ENCODE results near the gene SGSM1. TPM values are rescaled to one million over a fixed set of nuclear protein-coding genes. Genes with fewer than 3 reads are reported as not detected.

The SGSM1 gene
- total RNA-seq, 2 donors from 2014 or later: 13.9 to 14.9 TPM

DNA sequence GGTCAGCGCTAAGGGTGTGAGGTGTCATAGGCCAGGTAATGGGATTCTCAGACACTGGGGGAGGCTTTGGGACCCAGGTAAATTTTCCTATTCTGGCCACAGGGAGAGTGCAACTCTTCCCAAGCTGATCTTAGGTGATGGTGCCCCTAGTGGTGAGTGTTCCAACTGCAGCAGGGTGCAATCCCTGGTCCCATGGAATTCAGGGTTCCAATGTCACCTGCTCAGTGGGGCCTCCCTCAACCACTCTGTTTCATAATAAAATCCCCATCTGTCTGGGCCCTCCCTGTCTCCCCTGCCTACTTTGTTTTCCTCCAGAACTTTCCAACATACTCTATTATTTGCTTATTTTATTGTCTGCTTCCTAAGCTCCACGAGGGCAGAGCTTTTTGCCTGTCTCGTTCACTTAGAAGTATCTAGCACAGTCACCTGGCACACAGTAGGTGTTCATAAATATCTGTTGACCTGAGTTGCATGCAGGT lies 2.9 kb upstream of the SGSM1 start:
- H3K9me3 ChIP-seq: no peaks in the 10 kb centered on the region

DNA sequence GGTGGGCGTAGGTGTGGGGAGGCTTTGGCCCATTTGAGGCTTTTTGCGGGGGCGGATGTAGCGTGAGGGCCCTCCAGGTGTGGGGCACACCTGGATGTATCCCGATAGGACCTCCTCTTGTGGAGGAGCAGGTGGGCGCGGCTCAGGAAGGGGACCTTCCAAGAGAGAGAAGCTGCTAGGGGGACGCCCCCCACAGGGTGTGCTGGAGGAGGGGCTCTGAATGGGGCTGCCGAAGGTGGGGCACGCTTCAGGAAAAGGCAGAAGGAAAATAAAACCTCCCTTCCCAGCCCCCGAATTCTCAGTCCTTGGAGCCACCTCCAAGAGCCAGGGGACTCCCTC lies 621 bp downstream of the SGSM1 start:
- peaks cover 0 to 52% of the 10 kb centered on the region in 2 donors for H3K4me1 ChIP-seq
- DNase-seq (ENCODE audit: low spot score): no peak

More for the DNA sequence above, 2.9 kb upstream of the SGSM1 start:
- peak; percentile 66 for DNase-seq (ENCODE audit: low spot score)
- no peaks in the 10 kb centered on the region for H3K27me3 ChIP-seq
- H3K4me3 ChIP-seq: no peak overlapping the region
- peaks cover 0 to 19% of the 10 kb centered on the region in 2 donors for H3K4me1 ChIP-seq
- no peak overlapping the region for H3K27ac ChIP-seq
- H3K36me3 ChIP-seq: no peaks in the 10 kb centered on the region
- TF ChIP-seq, protein P1, sequence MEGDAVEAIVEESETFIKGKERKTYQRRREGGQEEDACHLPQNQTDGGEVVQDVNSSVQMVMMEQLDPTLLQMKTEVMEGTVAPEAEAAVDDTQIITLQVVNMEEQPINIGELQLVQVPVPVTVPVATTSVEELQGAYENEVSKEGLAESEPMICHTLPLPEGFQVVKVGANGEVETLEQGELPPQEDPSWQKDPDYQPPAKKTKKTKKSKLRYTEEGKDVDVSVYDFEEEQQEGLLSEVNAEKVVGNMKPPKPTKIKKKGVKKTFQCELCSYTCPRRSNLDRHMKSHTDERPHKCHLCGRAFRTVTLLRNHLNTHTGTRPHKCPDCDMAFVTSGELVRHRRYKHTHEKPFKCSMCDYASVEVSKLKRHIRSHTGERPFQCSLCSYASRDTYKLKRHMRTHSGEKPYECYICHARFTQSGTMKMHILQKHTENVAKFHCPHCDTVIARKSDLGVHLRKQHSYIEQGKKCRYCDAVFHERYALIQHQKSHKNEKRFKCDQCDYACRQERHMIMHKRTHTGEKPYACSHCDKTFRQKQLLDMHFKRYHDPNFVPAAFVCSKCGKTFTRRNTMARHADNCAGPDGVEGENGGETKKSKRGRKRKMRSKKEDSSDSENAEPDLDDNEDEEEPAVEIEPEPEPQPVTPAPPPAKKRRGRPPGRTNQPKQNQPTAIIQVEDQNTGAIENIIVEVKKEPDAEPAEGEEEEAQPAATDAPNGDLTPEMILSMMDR (IDR thresholded peaks at IDR 0.05): peak; percentile 92 to 95

DNA sequence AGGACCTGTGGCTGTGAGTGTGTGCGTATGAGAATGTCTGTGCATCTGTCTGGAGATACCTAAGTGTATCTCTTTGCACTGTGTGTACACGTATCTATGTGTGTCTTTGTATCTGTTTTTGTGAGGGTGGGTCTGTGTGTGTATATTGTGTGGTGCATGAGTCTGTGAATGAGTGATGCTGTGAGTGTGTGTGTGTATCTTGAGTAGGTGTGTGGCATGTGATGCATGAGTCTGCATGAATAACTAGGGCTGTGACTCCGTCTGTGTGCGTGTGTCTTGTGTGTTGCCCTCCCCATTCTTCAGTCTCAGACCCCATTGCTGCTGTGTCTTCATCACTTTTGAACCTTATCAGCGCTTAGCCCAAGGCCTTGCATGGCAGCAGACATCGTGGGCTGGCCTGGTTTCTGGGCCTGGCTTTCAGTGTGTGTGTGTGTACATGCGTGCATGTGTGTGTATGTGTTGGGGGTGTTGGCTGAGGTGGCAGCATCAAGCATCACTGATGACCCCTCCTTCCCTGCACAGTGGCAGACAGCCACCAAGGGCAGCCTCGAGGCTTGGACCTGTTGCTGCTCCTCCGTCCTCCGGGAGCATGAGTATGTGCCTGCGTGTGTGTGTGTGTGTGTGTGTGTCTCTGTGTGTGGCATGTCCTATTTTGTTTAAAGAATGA lies 1.4 kb downstream of the SGSM1 start:
- peak overlapping the region; percentile 55 to 67 for H3K4me3 ChIP-seq

More for the DNA sequence above, 621 bp downstream of the SGSM1 start:
- TF ChIP-seq, protein P1 (IDR thresholded peaks at IDR 0.05): no peak
- Histone ChIP-seq H3K27ac (peak overlapping the region; percentile 83 to 85), H3K9me3 (no peaks in the 10 kb centered on the region), H3K4me3 (peak overlapping the region; percentile 55 to 67), H3K27me3 (no peaks in the 10 kb centered on the region), H3K36me3 (no peaks in the 10 kb centered on the region)

DNA sequence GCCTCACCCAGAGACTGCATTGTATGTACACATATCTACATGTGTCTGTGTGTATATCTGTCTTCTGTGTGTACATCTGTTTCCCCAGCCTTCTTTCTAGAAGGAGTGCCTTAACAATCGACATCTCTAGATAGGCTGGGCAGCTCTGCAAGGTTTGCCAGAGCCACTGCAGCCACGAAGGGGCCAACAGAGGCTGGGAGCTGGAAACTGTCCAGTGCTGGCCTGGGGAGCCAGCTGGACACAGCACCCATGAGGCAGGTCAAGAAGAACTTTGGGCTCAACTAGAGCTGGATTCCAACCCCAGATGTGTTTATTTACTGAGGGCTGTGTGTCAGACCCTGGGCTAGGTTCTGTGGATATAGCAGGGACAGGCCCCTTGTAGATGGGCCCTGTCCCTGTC lies 3.3 kb downstream of the SGSM1 start:
- Histone ChIP-seq H3K4me1 (peaks cover 0 to 67% of the 10 kb centered on the region in 2 donors), H3K36me3 (no peaks in the 10 kb centered on the region), H3K27ac (peak overlapping the region; percentile 83 to 85), H3K27me3 (no peaks in the 10 kb centered on the region), H3K9me3 (no peaks in the 10 kb centered on the region), H3K4me3 (no peak overlapping the region)
- TF ChIP-seq, protein P1 (IDR thresholded peaks at IDR 0.05): no peak
- DNase-seq (ENCODE audit: low spot score): no peak

More for the DNA sequence above, 1.4 kb downstream of the SGSM1 start:
- Histone ChIP-seq H3K4me1 (peaks cover 0 to 52% of the 10 kb centered on the region in 2 donors), H3K27ac (peak overlapping the region; percentile 83 to 85), H3K27me3 (no peaks in the 10 kb centered on the region), H3K36me3 (no peaks in the 10 kb centered on the region), H3K9me3 (no peaks in the 10 kb centered on the region)
- DNase-seq (ENCODE audit: low spot score): no peak
- TF ChIP-seq, protein P1 (IDR thresholded peaks at IDR 0.05): no peak

DNA sequence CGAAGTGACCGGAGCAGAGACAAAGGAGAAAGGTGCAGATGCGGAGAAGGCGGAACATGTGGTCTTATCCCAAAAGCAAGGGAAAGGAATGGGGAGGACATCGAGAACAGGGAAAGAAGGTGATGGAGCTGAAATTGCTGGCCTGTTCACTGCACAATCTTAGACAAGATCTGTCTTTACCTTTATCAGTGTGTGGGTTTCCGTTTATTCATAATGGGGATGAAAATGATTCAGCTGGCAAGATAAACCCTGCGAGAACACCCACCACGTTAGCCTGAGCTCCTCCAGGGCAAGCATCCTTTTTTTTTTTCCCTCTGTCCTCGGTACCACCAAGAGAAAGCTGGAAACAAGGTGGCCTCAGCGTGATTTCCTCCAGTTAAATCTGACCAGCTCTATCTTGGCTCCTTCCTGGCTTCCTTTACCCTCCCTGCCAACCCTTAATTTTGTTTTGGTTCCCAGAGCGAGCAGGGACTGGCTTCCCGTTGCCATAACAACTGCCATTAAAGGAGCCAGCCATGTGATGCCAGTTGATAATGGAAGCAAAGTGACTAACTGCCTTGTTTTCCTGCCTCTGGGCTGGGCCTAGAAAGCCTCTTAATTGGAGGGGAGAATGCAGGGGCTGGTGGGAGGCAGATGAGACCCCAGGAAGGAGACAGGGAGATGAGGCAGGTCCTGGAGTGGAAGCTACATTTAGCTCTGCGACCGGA lies 4.2 kb downstream of the SGSM1 start:
- no peak overlapping the region for H3K4me3 ChIP-seq
- DNase-seq (ENCODE audit: low spot score): no peak
- TF ChIP-seq, protein P1 (IDR thresholded peaks at IDR 0.05): no peak
- peaks cover 0 to 69% of the 10 kb centered on the region in 2 donors for H3K4me1 ChIP-seq
- H3K27me3 ChIP-seq: no peaks in the 10 kb centered on the region
- no peaks in the 10 kb centered on the region for H3K36me3 ChIP-seq
- H3K9me3 ChIP-seq: no peaks in the 10 kb centered on the region
- peak overlapping the region; percentile 83 to 85 for H3K27ac ChIP-seq
